Stimulated activated CD4-positive, alpha-beta T cell treated with anti-CD3 and anti-CD28 coated beads, Interleukin-15, amount 100 ng/mL, for 48 hours (primary cell): ENCODE data around the gene LRRC27.

Source experiments
- DNase-seq, 2 donors: peaks; one replicate each; pipeline ENCODE4 v3.0.0-alpha.2; 2020; ENCODE audit warnings: low read depth in 2 of 2

The LRRC27 gene

DNA sequence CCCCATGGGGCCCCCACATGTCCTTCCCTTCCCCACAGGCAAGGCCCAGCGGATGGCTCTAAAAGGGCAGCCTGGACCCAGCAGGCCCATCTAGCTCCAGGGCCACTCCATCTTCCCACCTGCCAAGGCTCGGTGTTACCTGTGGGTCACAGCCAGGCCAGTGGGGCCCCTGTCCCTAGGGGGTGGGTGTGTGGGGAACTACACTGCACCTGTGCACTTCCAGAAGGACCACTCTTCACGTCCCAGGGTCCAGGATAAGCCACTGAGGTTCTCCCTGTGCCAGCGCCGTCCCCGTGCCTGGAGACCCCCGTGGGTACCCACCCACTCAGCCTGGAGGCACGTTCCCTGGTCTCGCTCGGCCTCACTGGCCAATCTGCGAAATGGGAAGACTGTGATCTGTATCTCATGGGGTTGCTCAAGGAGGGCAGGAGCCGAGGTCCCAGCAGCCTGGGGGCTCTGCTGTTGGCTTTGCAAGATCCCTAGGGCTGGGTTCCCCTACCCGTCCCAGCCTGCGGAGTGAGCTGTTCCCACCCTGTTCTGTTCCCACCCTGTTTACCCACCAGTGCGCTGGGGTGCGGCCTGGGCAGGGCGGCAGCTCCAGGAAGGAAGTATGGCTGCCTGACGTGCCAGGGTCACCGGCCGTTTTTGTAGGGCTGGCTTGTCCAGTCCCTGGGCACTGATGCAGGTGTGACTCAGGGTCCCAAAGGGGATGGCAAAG, 69.6 kb downstream of the LRRC27 start:
- no peak for DNase-seq

DNA sequence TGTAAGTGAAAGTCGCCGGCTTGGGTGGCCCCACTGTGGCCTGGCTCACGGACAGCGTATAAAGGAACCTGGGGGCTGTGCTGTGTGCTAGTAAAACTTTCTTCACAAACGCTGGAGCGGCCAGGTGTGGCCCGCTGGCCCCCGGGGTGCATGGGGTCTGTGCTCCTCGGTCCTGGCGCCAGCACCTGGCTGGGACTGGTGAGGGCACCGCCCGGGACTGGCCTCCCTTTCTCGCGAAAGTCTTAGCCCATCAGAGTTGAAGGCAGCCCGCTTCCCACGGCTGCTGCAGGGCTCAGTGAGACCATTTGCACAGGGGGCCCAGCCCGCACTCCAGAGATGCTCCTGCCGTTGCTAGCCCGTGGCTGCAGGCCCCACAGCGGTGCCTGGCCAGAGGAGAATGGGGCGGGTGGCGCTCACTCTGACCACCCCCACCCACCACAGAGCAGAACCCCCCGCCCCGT, 70.8 kb downstream of the LRRC27 start:
- DNase-seq: no peak

DNA sequence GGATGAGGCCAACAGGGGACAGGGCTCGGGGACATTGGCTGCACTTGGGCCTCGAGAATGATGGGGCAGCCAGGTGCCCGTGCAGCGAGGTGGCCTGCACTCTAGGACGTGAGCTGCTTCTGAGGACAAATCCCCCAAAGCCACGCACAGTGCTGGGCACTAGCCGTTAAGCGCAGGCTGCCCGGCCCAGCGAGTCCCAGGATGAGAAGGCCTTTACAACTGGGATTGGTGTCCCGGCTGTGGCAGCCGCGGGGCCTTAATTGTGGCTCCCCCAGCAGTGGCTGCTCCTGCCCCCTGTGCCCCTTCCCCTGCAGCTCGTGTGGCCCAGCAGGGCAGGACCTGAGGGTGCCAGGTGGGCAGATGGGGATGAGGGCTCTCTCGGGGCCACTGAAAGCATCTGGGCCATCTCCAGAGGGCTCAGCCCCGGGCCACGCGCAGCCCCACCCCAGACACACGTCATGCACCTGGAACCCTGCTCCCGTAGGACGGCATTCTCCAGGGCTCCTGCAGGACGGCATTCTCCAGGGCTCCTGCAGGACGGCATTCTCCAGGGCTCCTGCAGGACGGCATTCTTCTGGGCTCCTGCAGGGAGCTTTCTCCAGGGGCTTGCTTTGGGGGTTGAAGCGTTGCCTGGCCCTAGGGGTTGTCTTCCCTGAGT, 71.6 kb downstream of the LRRC27 start:
- DNase-seq: no peak

DNA sequence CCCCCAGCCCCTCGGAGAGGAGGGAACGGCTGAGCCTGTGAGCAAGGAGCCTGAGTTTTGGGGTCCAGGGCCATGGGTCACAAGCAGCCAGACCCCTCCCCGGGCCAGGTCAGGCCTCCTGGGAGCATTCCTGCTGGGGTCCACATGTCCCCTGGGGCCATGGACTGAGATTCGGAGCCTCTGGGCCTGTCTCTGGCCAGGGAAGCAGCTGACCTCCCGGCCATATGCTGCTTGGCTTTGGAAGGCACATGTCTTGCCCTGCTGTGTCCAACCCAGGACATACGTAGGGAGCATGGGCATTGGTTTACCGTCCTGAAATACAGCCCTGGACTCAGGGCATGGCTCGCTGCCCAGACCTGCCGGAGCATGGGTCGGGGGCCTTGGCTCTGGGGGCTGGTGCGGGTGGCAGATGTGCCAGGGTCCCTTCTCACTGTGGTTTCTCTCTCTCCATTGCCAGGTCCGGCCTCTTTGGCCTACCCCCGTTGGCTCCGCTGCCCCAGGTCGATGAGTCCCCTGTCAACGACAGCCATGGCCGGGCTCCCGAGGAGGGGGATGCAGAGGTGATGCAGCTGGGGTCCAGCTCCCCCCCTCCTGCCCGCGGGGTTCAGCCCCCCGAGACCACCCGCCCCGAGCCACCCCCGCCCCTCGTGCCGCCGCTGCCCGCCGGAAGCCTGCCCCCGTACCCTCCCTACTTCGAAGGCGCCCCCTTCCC, 72.3 kb downstream of the LRRC27 start:
- DNase-seq: no peak

DNA sequence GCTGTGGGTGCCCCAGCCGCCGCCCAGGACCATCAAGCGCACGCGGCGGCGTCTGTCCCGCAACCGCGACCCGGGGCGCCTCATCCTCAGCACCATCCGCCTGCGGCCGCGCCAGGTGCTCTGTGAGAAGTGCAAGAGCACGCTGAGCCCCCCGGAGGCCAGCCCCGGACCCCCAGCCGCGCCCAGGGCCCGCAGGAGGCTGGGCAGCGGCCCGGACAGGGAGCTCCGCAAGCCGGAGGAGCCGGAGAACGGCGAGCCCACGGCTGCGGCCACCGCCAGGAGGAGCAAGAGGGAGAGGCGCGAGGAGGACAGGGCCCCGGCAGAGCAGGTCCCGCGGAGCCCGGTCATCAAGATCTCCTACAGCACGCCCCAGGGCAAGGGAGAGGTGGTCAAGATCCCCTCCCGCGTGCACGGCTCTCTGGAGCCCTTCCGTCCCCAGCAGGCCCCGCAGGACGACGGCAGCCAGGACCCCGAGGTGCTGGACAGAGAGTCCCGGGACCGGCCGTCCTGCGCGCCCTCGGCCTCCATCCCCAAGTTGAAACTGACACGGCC, 73.0 kb downstream of the LRRC27 start:
- DNase-seq: no peak

DNA sequence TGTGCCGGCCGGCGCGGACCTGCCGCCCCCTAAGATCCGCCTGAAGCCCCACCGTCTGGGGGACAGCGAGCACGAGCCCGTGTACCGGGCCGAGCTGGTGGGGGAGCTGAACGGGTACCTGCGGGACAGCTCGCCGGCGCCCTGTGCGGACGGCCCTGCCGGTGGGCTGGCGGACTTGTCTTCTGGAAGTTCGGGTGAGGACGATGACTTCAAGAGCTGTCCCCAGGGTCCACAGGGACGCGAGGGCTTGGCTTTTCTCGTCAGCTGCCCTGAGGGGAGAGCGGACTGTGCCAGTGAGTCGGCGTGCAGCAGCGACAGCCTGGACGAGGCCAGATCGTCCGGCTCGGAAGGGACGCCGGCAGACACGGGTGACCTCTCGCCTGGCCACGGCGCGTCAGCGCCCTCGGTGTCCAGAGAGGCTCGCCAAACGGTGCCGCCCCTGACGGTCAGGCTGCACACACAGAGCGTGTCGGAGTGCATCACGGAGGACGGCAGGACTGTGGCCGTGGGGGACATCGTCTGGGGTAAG, 73.5 kb downstream of the LRRC27 start:
- no peak for DNase-seq

DNA sequence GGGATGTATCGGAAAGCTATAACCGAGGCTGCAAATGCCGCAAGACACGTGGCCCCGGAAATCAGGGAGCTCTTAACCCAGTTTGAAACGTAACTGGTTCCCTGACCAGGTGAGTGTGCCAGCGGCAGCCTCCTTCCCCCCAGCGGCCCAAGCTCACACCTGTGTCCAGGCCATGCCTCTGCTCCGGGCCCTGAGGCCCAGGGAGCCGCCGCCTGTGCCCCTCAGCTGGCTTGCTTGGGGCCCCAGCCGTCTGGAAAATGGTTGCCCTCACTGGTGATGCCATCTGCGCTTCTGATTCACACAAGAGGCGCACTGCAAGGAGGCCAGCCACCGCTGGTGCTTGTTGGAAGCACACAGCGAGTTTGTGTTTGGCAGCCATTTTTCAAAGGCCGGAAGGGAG, 74.2 kb downstream of the LRRC27 start:
- DNase-seq: no peak

DNA sequence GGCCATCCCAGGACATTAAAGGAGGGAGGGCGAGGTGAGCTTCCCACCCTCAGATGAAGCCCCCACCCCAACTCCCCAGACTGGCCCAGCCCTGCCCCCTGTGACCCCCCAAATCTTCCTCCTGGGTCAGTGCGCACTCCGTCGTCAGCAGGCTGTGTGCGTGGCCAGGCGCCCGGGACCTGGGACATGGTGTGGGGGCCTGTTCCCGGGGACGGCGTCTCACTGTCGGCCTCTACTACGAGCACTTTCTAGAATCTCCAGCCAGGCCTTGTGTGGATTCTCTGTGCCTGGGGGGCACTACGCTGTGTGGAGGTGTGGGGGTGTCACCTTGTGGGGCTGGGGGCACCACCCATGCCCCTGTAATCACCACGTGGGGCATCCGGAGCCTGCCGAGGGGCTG, 74.8 kb downstream of the LRRC27 start:
- DNase-seq: no peak

DNA sequence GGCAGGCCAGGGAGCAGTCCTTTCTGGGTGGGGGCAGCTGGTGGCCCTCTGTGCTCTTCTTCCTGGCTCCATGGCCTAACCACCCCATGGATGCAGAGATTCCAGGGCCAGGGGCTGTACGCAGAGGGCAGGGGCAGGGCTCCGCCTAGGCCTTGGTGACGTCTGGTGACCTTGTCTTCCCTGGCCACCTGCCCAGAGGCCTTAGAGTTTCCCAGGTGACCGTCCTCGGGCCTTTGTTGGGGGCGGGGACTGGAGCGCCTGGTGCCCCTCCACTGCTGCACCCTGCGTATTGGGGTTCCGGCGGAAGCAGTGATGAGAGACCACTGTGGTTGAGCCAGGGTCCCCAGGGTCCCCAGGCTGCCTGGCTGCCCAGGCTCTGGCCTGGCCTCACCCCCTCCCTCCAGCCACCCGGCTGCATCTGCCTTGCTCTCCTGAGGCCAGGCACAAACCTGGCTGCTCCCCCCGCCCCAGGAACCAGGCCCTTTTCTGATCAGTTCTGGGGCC, 75.3 kb downstream of the LRRC27 start:
- no peak for DNase-seq

DNA sequence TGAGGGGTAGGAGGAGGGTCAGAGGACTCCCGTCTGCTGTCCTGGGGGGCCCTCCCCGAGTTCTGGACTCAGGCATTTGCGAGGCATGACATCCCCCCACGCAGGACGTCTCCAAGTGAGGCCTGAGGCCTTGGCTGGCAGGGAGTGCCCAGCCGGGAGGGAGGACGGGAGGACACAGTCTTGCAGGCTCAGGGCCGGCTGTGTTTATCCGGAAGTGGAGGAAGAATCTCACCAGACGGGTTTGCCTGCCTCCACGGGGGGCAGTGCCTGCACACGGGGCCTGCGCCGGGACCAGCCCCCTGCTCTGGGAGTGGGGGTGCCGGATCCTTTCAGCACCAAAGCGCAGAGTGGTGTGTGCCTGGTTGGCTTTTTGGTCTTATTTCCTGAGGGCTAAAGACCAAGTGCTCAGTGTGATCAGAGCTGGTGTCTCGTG, 75.9 kb downstream of the LRRC27 start:
- no peak for DNase-seq

DNA sequence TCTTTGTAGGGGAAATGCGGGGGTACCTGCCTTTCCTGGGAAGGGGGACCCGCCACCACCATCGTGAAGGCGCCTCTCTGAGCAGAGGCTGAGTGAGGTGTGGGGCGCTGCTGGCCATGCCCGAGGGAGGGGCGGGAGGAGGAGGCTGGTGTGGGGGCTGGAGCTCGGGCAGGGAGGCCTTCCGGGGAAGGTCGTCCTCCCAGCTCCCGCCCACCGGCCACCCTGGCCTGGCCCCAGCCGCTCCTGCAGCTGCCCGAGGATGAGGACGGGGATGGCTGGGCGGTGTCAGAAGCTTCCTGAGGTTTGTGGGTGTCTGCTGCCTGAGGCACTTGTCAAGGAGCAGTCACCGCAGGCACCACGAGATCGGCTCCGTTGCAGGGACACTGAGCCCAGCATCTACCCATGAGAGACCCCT, 76.4 kb downstream of the LRRC27 start:
- DNase-seq: no peak

DNA sequence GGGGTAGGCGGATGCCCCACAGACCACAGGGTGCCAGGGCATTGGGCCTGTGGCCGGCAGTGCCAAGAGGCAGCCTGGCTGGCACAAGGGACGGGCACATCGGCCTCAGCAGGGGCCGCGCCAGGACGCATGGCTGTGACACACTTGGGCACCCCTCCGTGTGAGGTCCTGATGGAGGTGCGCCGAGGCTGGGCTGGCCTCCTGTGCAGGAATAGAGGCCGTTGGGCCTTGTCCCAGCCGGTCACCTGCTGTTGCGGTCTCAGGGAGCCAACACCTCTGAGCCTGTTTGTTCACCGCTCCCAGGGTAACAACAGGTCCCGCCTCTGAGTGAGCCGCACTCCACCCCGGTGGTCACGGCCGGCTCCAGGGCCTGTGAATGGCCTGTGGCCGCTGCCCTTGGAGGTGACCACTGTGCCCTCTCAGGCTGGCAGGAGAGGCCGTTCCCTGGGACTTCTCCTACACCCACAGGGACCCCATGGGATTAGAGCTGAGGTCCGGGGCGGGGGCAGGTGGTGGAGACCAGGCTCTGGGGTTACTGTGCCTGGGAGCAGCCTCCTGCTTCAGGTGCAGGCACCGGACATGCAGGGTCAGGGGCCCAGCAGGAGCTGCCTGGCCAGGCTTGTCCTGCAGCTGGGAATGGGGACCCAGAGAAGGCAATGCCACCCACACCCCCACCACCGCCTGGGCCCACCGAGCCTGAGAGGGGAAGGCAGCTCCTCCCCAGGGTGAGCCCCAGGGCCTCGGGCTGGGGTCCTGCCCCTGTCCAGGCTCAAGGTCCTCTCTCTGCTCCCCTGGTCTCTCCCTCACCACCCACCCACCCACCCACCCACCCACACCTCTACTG, 77.1 kb downstream of the LRRC27 start:
- no peak for DNase-seq

DNA sequence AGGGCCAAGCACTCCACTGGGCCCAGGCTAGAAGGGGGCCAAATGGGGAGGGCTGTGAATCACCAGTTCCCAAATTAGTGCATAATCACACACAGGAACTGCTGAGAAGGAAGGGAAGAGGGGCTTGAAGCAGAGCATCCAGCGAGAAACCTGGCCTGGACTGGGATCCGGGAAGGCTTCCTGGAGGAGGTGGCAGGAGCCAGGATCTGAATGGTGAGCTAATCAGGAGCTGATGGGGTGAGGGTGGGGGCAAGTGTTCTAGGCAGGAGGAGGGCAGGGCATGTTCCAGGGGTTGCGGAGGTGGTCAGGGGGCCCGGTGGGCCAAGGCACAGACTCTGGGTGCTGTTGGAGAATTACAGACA, 77.7 kb downstream of the LRRC27 start:
- DNase-seq: no peak

DNA sequence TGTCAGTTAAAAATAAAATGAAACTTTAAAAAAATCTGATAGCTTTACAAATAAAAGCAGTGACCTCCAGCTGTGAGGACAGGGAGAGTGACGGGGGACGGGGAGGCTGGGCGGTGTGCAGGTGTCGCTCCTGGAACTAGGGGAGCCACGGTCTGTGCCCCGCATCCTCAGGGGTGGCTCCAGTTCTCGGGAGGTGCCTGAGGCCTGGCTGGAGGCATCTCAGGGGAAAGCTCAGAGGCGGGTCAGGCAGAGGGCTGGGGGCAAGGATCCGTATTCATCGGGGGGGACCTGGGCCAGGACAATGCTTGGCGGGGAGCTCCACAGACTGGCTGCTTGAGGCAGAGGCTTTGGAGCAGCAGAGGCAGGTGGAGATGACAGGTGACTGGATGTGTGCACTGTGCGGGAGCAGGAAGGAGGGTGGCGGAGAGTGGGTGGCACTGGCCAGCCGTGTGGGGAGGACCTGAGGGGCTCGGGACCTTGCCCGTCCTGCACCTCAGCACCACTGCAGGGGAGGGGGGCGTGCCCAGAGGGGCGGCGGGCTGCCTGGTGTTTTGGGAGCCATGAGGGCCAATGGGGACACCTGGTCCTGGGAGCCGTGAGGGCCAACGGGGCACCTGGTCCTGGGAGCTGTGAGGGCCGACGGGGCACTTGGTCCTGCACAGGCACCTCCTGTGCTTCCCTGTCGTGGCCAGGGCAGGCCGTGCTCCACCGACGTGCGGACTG, 78.2 kb downstream of the LRRC27 start:
- DNase-seq: no peak

DNA sequence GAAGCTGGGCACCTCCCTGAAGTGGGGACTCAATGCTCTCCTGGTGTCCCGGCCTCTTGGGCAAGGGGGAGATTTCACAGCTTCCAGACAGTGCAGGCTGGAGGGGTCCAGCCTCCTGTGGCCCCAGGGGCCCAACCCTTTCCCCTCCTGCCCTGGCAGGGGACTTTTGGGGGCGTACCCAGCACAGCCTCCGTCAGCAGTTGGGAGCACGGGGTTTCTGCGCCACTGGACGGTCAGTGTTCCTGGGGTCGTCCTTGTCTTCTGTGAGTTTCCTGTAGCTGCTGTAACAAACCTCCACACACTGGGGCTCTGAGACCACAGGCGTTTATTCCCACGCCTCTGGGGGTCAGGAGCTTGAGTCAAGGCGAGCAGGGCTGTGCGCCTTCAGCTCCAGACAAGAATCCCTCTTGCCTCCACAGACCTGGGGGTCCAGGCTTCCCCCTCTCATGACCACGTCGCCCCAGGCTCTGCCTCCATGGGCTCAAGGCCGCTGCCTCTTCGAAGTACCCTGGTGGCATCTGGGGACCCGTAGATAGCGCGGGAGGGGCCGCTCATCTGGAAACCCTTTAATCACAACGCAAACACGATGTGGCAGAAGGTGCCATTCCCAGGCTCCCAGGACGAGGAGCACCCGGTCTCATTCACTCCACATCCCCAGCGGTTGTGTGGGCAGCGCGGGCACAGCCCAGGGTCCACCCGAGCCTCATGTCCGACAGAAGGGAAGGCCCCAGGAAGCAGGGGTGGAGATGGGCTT, 79.0 kb downstream of the LRRC27 start:
- no peak for DNase-seq

DNA sequence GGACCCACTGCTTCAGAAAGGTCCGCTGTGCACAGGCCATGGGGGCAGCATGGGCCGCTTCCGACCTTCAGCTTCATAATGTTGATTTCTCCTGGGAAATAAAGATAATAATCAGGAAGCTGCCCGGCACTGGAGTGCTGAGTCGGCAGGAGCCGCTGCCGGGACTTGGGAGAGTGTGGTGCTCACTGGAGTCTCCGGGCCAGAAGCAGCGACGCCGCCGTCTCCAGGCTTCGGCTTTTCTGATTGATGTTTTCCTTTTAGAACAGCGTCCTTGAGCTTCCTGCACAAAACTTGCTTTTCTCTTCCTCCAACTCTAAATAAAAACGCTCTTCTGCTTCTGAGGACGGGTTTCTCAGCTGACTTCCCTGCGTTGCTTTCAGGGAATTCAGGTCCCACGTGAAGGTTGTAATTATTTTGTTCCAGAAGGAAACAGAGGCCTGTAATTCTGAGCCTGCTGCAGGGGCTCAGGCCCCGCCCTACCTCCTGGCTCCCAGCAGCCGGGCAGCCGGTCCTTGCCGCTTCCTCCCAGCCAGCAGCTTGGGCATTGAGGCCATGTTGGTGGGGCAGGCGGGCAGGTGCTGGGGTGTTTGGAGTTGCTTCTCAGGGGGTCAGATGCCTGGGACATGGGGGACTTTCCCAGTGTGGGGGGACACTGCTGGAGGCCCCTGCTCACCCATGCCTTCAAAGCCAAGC, 79.7 kb downstream of the LRRC27 start:
- DNase-seq: no peak

DNA sequence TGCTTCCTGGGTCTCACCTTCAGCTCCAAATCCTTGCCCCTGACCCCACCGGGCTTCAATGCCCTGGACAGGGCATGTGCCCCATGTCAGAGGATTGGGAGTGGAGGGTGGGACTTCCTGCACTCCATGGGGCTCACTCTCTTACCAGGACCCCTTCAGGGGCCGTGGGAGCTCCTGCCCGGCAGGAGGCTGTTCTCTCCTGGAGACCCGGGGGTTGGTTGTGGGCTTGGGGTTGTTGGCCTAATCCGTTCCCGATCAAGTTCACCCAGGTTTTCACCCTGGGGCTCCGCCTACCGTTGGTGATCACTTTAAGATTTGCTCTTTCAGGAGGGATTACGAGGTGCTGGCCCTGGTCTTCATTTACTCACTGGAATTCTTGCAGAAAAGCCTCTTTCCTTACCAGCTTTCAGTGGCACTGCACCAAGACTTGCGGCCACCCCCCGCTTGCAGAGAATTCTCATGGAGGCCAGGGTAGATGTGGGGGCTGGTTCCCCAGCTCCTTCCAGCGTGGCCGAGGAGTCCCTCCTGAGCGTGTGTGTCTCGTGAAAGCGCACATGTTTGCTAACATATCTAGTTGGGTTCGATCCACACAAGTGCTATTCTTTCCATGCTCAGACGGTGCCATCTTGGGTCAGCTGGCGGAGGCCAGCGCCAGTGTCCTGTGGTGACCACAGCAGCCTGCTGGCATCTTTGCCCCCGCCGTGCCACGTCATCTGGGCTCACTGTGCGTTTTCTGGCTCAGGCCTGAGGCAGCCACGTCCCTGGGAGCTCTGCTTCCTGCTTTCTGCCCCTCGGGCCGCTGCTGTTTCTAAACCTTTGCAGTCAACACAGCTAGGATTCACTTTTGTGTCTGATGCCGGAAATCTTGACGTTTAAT, 80.6 kb downstream of the LRRC27 start:
- no peak for DNase-seq
